ENCODE results near the gene PML. TPM values are rescaled to one million over a fixed set of nuclear protein-coding genes. Genes with fewer than 3 reads are reported as not detected.

PML gene
- total RNA-seq, 2 experiments from 2014 or later, result 37.0 to 38.9 TPM

DNA sequence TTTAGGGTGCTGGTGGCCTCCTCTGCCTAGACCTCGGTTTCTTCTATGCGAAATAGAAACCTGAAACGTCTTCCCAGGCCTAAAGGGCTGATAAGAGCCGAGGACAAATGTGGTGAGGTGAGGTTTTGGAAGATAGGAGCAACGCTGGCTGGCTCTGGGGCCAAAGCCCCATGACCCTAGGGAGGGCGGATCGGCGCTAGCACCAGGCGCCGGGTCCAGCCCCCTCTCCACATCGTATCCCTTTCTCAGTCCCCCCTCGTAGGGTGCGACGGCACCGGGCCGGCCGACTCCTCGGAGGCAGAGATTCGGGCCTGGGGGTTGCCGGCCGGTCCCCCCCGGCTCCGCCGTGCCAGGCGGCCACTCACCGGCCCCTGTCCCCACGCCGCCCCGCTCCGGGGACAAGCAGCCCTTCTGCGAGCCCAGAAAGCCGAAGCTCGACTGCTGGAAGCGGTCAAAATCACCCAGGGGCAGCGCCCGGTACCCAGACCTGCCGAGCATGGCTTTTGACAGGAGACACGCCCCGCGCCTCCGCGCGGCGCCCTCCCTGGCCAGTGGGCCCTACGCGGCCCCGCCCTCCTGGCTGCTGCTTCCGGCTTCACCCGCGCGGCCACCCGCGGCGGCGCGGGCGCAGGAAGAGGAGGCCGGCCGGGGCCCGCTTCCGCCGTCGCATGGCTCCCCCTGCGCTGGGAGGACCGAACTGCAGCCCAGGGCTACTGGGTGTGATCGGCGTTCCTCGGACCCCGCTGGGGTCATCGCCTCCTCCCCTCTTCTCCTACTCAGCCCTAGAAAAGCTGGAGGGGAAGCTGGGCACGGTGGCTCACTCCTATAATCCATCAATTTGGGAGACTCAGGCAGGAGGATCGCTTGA, 2.6 kb upstream of the PML start, which contains the start of gene STOML1:
STOML1 (minus strand) TSS at position 570 of the 868 bp plus-strand sequence; CDS start at position 498, 72 bp downstream.
- CTCF ChIA-PET, result interaction anchor here (0.8 kb wide), 2 partner anchors 18 to 42 kb away, joined by 3 to 4 read pairs; no protein-coding TSS in a partner anchor
- POLR2A ChIA-PET, result interaction anchor here (0.6 kb wide), 1 partner anchor 20 kb away, joined by 3 read pairs; no protein-coding TSS in a partner anchor

DNA sequence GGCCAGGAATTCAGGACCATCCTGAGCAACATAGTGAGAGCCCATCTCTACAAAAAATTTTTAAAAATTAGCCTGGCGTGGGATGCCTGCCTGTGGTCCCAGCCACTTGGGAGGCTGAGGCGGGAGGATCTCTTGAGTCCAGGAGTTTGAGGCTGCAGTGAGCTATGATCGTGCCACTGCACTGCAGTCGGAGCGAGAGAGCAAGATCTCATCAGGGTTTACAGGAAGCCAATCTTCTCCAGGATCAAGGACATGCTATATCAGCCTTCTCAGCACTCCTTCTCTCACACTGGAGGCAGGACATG, 2.0 kb upstream of the PML start:
- POLR2A ChIA-PET, result no interaction called here
- CTCF ChIA-PET, result interaction anchor here (0.8 kb wide), 2 partner anchors 18 to 42 kb away, joined by 3 to 4 read pairs; no protein-coding TSS in a partner anchor

GRCh38 chr15:73993211-73993994, 1.1 kb upstream of the PML start:
- ChIA-PET CTCF (interaction anchor here (0.8 to 1.8 kb wide), 5 partner anchors 8 to 41 kb away, joined by 3 to 7 read pairs (median 6); no protein-coding TSS in a partner anchor), POLR2A (interaction anchor here (1.4 kb wide), 1 partner anchor 13 kb away, joined by 13 read pairs; no protein-coding TSS in a partner anchor)

- CTCF ChIA-PET, result interaction anchor here (0.7 to 1.9 kb wide), 6 partner anchors 10 to 53 kb away, joined by 3 to 7 read pairs (median 5); no protein-coding TSS in a partner anchor
These were observed 551 bp downstream of the PML start for GRCh38 chr15:73994912-73995622.

GRCh38 chr15:73996267-73996666, 1.8 kb downstream of the PML start:
- ChIA-PET POLR2A (interaction anchor here (0.9 kb wide), 1 partner anchor 12 kb away, joined by 3 read pairs; no protein-coding TSS in a partner anchor), CTCF (interaction anchor here (0.5 to 1.2 kb wide), 3 partner anchors 14 to 539 kb away, joined by 3 to 5 read pairs (median 3); no protein-coding TSS in a partner anchor)

More at GRCh38 chr15:73994912-73995622, 551 bp downstream of the PML start:
- POLR2A ChIA-PET, result interaction anchor here (1.4 kb wide), 1 partner anchor 12 kb away, joined by 13 read pairs; no protein-coding TSS in a partner anchor

DNA sequence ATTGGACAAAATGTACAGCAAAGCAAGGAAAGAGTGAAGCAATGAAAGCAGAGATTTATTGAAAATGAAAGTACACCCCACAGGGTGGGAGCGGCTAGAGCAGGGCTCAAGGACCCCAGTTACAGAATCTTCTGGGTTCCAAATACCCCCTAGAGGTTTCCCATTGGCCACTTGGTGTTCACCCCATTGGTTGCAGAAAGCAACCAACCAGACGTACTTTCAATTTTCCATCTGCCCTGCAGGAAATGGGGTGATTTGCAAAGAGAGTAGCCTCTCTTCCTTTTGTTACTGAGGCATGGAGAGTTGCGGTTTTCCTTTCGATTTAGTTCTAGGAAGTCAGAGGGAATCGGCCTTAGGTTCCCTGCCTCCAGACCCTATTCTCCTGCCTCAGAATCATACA, 2.4 kb downstream of the PML start:
- CTCF ChIA-PET, result interaction anchor here (1.1 to 1.2 kb wide), 2 partner anchors 14 to 24 kb away, joined by 3 to 5 read pairs; no protein-coding TSS in a partner anchor
- POLR2A ChIA-PET, result interaction anchor here (0.9 kb wide), 1 partner anchor 11 kb away, joined by 3 read pairs; no protein-coding TSS in a partner anchor

GRCh38 chr15:73997986-73998385, 3.5 kb downstream of the PML start:
- POLR2A ChIA-PET, result no interaction called here
- CTCF ChIA-PET, result no interaction called here

- ChIA-PET CTCF (interaction anchor here (0.7 to 1.6 kb wide), 5 partner anchors 13 to 1507 kb away, joined by 3 to 8 read pairs (median 4); partner anchors contain the start of gene PML), POLR2A (interaction anchor here (0.6 to 2.0 kb wide), 3 partner anchors 10 to 34 kb away, joined by 3 to 13 read pairs (median 3); partner anchors contain the start of gene PML)
These were observed 12.5 kb downstream of the PML start for GRCh38 chr15:74006774-74007639.

DNA sequence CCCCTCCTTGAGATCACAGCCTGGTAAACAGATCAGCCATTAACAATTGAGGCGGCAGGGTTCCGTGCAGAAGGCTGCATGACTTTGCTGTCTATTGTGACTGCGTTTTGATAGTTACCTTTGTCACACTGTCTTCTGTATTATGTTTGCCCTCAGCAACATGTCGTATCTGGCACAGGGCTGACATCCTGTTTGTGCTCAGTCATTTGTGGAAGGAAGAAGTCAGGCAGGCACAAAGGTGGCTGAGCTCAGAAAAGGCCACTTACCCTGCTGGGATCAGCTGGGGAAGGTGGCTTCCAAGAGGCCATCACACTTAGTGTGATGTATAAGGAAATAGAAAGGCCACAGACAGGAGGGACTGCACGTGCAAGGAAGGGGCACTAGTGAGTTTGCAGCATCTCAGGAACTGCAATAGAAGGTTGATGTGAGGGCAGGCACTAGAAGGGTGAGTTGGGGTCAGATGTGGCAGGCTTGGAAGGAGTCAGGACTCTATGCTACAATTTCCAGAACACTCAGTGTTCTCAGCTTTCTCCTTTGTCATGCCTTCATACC, 13.4 kb downstream of the PML start:
- ChIA-PET CTCF (interaction anchor here (1.6 kb wide), 1 partner anchor 14 kb away, joined by 7 read pairs; the partner anchor contains the start of gene PML), POLR2A (interaction anchor here (1.0 kb wide), 1 partner anchor 11 kb away, joined by 3 read pairs; no protein-coding TSS in a partner anchor)

- ChIA-PET CTCF (no interaction called here), POLR2A (interaction anchor here (0.6 kb wide), 1 partner anchor 9 kb away, joined by 3 read pairs; no protein-coding TSS in a partner anchor)
These were observed 14.4 kb downstream of the PML start for GRCh38 chr15:74008901-74009300.

DNA sequence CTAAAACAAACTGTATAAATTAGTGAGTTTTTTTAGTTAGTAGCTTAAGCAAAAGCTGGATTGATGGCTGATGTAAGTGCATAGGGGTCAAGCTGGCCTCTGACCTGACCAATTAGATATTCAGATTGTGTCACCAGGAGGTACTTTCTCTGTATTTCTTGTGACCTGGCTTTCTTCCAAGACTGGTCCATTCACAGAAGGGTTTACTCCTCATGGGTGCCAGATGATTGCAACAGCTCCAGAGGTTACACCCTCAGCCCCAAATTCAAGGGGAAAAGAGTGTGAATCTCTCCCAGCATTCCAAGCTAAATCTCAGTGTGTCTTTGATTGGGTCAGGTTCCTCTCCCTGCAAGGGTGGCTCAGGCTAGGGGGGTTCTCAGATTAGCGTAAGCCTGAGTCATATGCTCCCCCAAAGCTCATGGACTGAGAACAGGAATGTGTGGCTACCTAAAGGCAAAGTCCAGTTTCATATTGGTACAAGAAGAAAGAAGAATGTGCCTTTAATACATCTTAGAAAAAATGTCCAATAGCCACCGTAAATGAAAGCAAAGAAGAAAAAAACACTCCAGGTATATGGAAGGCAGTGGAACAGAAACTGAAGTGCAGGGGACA, 16.5 kb downstream of the PML start:
- POLR2A ChIA-PET, result interaction anchor here (0.7 kb wide), 1 partner anchor 37 kb away, joined by 4 read pairs; no protein-coding TSS in a partner anchor
- CTCF ChIA-PET, result interaction anchor here (0.7 to 1.5 kb wide), 3 partner anchors 15 to 374 kb away, joined by 3 to 4 read pairs (median 4); no protein-coding TSS in a partner anchor

GRCh38 chr15:74011610-74012009, 17.1 kb downstream of the PML start:
- POLR2A ChIA-PET, result no interaction called here

GRCh38 chr15:74013374-74013894, 18.9 kb downstream of the PML start:
- ChIA-PET POLR2A (no interaction called here), CTCF (no interaction called here)

More at GRCh38 chr15:74011610-74012009, 17.1 kb downstream of the PML start:
- CTCF ChIA-PET, result no interaction called here

DNA sequence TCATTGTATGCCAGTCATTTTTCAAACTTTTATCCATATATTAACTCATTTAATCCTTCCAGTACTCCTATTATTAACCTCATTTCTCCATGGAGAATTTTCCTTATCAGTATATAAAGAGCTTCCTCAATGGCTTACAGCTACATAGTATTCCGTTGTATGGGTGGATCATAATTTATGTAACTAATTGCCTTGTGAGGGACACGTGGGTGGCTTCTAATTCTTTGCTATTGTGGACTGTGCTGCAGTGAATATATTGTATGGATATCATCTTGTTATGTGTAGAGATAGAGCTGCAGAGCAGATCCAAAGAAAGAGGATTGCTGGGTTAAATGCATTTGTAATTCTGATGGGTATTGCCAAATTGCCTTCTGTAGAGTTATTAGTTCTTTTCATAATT, 25.2 kb downstream of the PML start:
- ChIA-PET POLR2A (no interaction called here), CTCF (no interaction called here)

DNA sequence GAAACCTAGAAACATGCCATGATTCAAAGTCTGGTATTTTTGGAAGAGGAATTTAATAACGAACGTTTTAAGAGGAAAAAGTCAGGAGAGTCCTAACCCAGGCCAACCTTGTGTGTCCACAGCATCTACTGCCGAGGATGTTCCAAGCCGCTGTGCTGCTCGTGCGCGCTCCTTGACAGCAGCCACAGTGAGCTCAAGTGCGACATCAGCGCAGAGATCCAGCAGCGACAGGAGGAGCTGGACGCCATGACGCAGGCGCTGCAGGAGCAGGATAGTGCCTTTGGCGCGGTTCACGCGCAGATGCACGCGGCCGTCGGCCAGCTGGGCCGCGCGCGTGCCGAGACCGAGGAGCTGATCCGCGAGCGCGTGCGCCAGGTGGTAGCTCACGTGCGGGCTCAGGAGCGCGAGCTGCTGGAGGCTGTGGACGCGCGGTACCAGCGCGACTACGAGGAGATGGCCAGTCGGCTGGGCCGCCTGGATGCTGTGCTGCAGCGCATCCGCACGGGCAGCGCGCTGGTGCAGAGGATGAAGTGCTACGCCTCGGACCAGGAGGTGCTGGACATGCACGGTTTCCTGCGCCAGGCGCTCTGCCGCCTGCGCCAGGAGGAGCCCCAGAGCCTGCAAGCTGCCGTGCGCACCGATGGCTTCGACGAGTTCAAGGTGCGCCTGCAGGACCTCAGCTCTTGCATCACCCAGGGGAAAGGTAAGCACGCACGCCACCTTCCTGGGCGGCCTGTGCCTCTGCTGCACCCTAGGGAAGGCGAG, 28.4 kb downstream of the PML start:
- ChIA-PET CTCF (no interaction called here), POLR2A (no interaction called here)

DNA sequence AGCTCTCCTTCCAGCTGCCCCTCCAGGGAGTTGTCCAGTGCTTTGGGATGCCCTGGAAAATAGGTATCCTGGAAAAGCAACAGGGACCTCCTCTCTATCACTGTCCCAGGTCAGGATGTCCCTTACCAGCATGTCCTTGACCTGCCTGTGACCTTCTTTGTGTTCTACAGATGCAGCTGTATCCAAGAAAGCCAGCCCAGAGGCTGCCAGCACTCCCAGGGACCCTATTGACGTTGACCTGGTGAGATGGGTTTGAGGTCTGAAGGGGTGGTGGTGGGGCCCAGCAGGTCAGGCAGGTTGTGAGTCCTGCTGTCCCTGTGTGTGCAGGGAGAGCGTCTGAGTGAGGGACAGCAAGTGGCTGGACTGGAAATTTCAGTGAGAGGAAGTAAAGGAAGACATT, 30.2 kb downstream of the PML start:
- ChIA-PET CTCF (no interaction called here), POLR2A (no interaction called here)

Data from activated CD8-positive, alpha-beta memory T cell treated with anti-CD3 and anti-CD28 coated beads for 36 hours (primary cell).